SK-N-SH (cell line): ENCODE data around the gene HOXA10. TPM values are rescaled to one million over a fixed set of nuclear protein-coding genes. Genes with fewer than 3 reads are reported as not detected.
A peak's percentile ranks its signal among the peaks of the same experiment; 100 is the strongest.

Experiments used
- CTCF ChIA-PET: fragments of 300-600, 350-600 bp; formaldehyde crosslinking; extraction: SDS; loops from one replicate; lab custom pipeline; 2021; lab: Yijun Ruan, JAX
- POLR2A ChIA-PET: fragments of 350-600 bp; sonication (Branson Sonifier 250); formaldehyde crosslinking; extraction: SDS; loops from one replicate; lab custom pipeline; 2020; ENCODE audit warnings: antibody characterized with exemption, inconsistent platforms; lab: Yijun Ruan, JAX
- DNase-seq: peaks from one replicate; pipeline ENCODE4 v3.0.0; 2012
- H2AFZ ChIP-seq: fragments of 200-600 bp; sonication (generic); 2 replicates; pipeline ENCODE4 v1.8.1; 2016; ENCODE audit warnings: antibody characterized with exemption, mild to moderate bottlenecking, low read depth
- H3F3A ChIP-seq: fragments of 200-600 bp; sonication (generic); replicated peaks from 2 replicates; pipeline ENCODE3; 2016; ENCODE audit warnings: antibody characterized with exemption, mild to moderate bottlenecking; ENCODE audit not compliant: insufficient read depth
- H3K27ac ChIP-seq, 2 experiments: fragments of 200-500 bp in 1 of 2; fragments of 200-600 bp in 1 of 2; sonication (Bioruptor generic) in 1 of 2; sonication (generic), shearing (Covaris generic) in 1 of 2; 2 replicates each; pipeline versions ENCODE4 v1.5.1 to v1.6.1; 2014 to 2016; ENCODE audit warnings: low read depth in 2 of 2, inconsistent platforms in 1 of 2, low read length in 1 of 2, mild to moderate bottlenecking in 1 of 2, mixed read lengths in 1 of 2
- H3K27me3 ChIP-seq: fragments of 200-600 bp; sonication (generic), shearing (Covaris generic); 2 replicates; pipeline ENCODE4 v1.6.1; 2016; ENCODE audit warnings: mixed run types; ENCODE audit not compliant: insufficient read depth
- H3K36me3 ChIP-seq, 2 experiments: fragments of 200-500 bp in 1 of 2; fragments of 200-600 bp in 1 of 2; sonication (Bioruptor generic) in 1 of 2; sonication (generic) in 1 of 2; replicated peaks in 1 of 2; 2 replicates each; pipeline versions ENCODE3 to v1.5.1; 2014 to 2016; ENCODE audit warnings: low read length in 1 of 2, mild to moderate bottlenecking in 1 of 2; ENCODE audit not compliant: insufficient read depth in 2 of 2, control insufficient read depth in 1 of 2
- H3K4me1 ChIP-seq, 2 experiments: fragments of 200-500 bp in 1 of 2; fragments of 200-600 bp in 1 of 2; sonication (Bioruptor generic) in 1 of 2; sonication (generic), shearing (Covaris generic) in 1 of 2; 2 replicates each; pipeline versions ENCODE4 v1.5.1 to v1.6.1; 2014 to 2016; ENCODE audit warnings: low read depth in 1 of 2, low read length in 1 of 2, mixed run types in 1 of 2; ENCODE audit not compliant: insufficient read depth in 2 of 2, control insufficient read depth in 1 of 2
- H3K4me2 ChIP-seq: fragments of 200-600 bp; sonication (generic), shearing (Covaris generic); 2 replicates; pipeline ENCODE4 v1.6.1; 2017; ENCODE audit warnings: mixed run types
- H3K4me3 ChIP-seq, 2 experiments: fragments of 200-500 bp in 1 of 2; fragments of 200-600 bp in 1 of 2; sonication (Bioruptor generic) in 1 of 2; sonication (generic), shearing (Covaris generic) in 1 of 2; 2 replicates each; pipeline versions ENCODE4 v1.5.1 to v1.8.1; 2014 to 2016; ENCODE audit warnings: low read depth in 2 of 2, inconsistent platforms in 1 of 2, low read length in 1 of 2, mild to moderate bottlenecking in 1 of 2, mixed read lengths in 1 of 2, moderate library complexity in 1 of 2
- H3K79me2 ChIP-seq: fragments of 200-600 bp; sonication (generic); 2 replicates; pipeline ENCODE4 v1.8.1; 2017; ENCODE audit warnings: mild to moderate bottlenecking; ENCODE audit not compliant: insufficient read depth
- H3K9ac ChIP-seq: fragments of 200-600 bp; sonication (generic); 2 replicates; pipeline ENCODE4 v1.6.1; 2017; ENCODE audit warnings: mixed run types
- H3K9me2 ChIP-seq: fragments of 200-600 bp; sonication (generic); 2 replicates; pipeline ENCODE4 v1.6.1; 2017; ENCODE audit warnings: mixed run types
- H3K9me3 ChIP-seq: fragments of 200-600 bp; sonication (generic); 2 replicates; pipeline ENCODE4 v1.6.1; 2017; ENCODE audit warnings: mixed run types, mild to moderate bottlenecking, moderate library complexity
- H4K20me1 ChIP-seq: fragments of 200-600 bp; sonication (generic); 2 replicates; pipeline ENCODE4 v1.6.1; 2017; ENCODE audit warnings: mild to moderate bottlenecking, mixed run types; ENCODE audit not compliant: insufficient read depth
- CTCF ChIP-seq: fragments of 200-600 bp; sonication (generic); IDR thresholded peaks from 2 replicates; pipeline ENCODE4 v1.6.1; 2017; ENCODE audit warnings: antibody characterized with exemption, mild to moderate bottlenecking, moderate library complexity
- EP300 ChIP-seq, 2 experiments: IDR thresholded peaks; 2 replicates each; pipeline versions ENCODE4 v1.4.0 to v1.6.1; 2012; ENCODE audit warnings: borderline replicate concordance in 1 of 2, low read depth in 1 of 2, low read length in 1 of 2
- EZH2phosphoT487 ChIP-seq: fragments of 200-600 bp; sonication (generic); IDR thresholded peaks from 2 replicates; pipeline ENCODE4 v1.6.1; 2017; ENCODE audit warnings: low read depth, mixed run types, mild to moderate bottlenecking, antibody characterized with exemption, moderate library complexity, borderline replicate concordance
- RFX5 ChIP-seq: IDR thresholded peaks from 2 replicates; pipeline ENCODE4 v1.6.1; 2012; ENCODE audit warnings: mild to moderate bottlenecking, improper control_type of control experiment, low read length
- SMC3 ChIP-seq: IDR thresholded peaks from 2 replicates; pipeline ENCODE4 v1.6.1; 2012; ENCODE audit warnings: low read depth, low read length, improper control_type of control experiment
- TAF1 ChIP-seq: IDR thresholded peaks from 2 replicates; pipeline ENCODE4 v1.6.1; 2012; ENCODE audit warnings: low read depth, mild to moderate bottlenecking, low read length, moderate library complexity, borderline replicate concordance
- WGBS: methylation state at CpG from one replicate; pipeline ENCODE4 v1.1.6; 2017; ENCODE audit warnings: low lambda C conversion rate; 5-methylcytosine and 5-hydroxymethylcytosine counted together
- polyA plus RNA-seq, 3 experiments: library from polyadenylated mRNA; depleted of rRNA; stranded (reverse); fragments of >200 nt; gene quantifications; 2 replicates each; pipeline ENCODE4 v1.2.3, GENCODE V29; 2012

HOXA10 gene
- polyA plus RNA-seq, 1 of the 3 experiments (the other 2 are of a cell fraction), result not detected

GRCh38 chr7:27180431-27181420 lies 6.6 kb upstream of the HOXA10 start:
- H3F3A ChIP-seq, result no peaks in the 10 kb centered on the region
- no peak for DNase-seq
- ChIA-PET CTCF (interaction anchor here (0.6 to 12.3 kb wide), 58 partner anchors 9 to 1288 kb away, joined by 3 to 205 read pairs (median 4); partner anchors contain the start of genes EVX1, HOXA11, HOXA13 and HOXA3), POLR2A (interaction anchor here (0.7 kb wide), 1 partner anchor 752 kb away, joined by 3 read pairs; no protein-coding TSS in a partner anchor)
- H3K27me3 ChIP-seq, result peaks cover 97% of the 10 kb centered on the region
- WGBS, result 34% methylated on average over 12 of the region's 12 CpGs
- no peaks in the 10 kb centered on the region for H3K79me2 ChIP-seq
- H2AFZ ChIP-seq, result no peak overlapping the region
- no peaks in the 10 kb centered on the region for H3K36me3 ChIP-seq
- no peak overlapping the region for H3K9ac ChIP-seq
- H3K9me3 ChIP-seq, result no peaks in the 10 kb centered on the region
- TF ChIP-seq EZH2phosphoT487, result no peak
- no peak for TF ChIP-seq EP300 (IDR thresholded peaks at IDR 0.05; ENCODE audit: borderline replicate concordance in 1 of 2, low read depth in 1 of 2, low read length in 1 of 2)
- TF ChIP-seq RFX5, result no peak
- H3K4me1 ChIP-seq, result peaks cover 4 to 10% of the 10 kb centered on the region in 2 experiments; a peak in 1 of 4 replicates
- H3K4me2 ChIP-seq, result no peak overlapping the region
- no peak overlapping the region for H3K4me3 ChIP-seq
- H3K9me2 ChIP-seq, result no peaks in the 10 kb centered on the region
- no peak overlapping the region for H3K27ac ChIP-seq
- H4K20me1 ChIP-seq, result no peaks in the 10 kb centered on the region; the same call in 1 of the 2 replicates

- Histone ChIP-seq H4K20me1 (no peaks in the 10 kb centered on the region), H3K36me3 (no peaks in the 10 kb centered on the region), H3K4me3 (peak overlapping the region; percentile 5 to 36; a peak in 2 of 4 replicates), H3K27me3 (peaks cover 97% of the 10 kb centered on the region), H3F3A (no peaks in the 10 kb centered on the region), H3K4me2 (peak overlapping the region; percentile 56), H3K9me2 (no peaks in the 10 kb centered on the region), H3K27ac (no peak overlapping the region), H3K79me2 (no peaks in the 10 kb centered on the region), H3K9me3 (no peaks in the 10 kb centered on the region), H3K4me1 (peaks cover 4 to 10% of the 10 kb centered on the region in 2 experiments; a peak in 1 of 4 replicates), H3K9ac (no peak overlapping the region), H2AFZ (no peak overlapping the region)
- POLR2A ChIA-PET, result interaction anchor here (0.7 kb wide), 1 partner anchor 753 kb away, joined by 3 read pairs; no protein-coding TSS in a partner anchor
- WGBS, result 10% methylated on average over 48 of the region's 56 CpGs
- peak; percentile 93 for DNase-seq
- peak; percentile 100 for TF ChIP-seq CTCF
- TF ChIP-seq SMC3, result peak; percentile 37
- TF ChIP-seq EZH2phosphoT487, result peak; percentile 91
- no peak for TF ChIP-seq TAF1
- CTCF ChIA-PET, result interaction anchor here (0.6 to 12.3 kb wide), 72 partner anchors 10 to 1325 kb away, joined by 3 to 205 read pairs (median 3); partner anchors contain the start of genes EVX1, HOXA11, HOXA13 and HOXA3
These were observed 5.6 kb upstream of the HOXA10 start for GRCh38 chr7:27179503-27180430.
